ENCODE results near the gene CHCHD3. TPM values are rescaled to one million over a fixed set of nuclear protein-coding genes. Genes with fewer than 3 reads are reported as not detected.

CHCHD3 gene
- total RNA-seq, 4 donors from 2014 or later: 40.6 to 66.6 (median 48.1) TPM

DNA sequence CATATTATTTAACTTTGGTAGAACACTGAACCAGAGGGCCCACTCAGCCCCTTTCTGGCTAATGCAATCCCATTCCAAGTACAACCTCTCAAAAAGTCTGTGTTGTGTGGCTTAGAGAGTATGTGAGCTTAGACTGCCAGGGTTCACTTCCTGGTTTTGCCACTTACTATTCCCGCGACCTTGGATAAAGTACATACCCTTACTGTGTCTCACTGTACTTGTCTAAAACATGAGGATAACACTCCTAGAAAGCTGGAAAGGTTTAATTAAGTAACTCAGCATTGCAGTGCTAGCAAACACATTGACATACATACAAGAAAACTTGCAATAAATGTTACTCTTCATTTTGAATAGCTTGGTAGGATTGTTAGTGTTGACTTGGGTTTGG, 215.8 kb downstream of the CHCHD3 start:
- no peak overlapping the region for H3K27ac ChIP-seq
- H3K9me3 ChIP-seq: peaks cover 0 to 5% (median 0%) of the 10 kb centered on the region in 4 donors
- no peak overlapping the region for H3K4me3 ChIP-seq
- H3K36me3 ChIP-seq: peaks cover 0 to 6% (median 0%) of the 10 kb centered on the region in 3 donors
- TF ChIP-seq, protein P1, sequence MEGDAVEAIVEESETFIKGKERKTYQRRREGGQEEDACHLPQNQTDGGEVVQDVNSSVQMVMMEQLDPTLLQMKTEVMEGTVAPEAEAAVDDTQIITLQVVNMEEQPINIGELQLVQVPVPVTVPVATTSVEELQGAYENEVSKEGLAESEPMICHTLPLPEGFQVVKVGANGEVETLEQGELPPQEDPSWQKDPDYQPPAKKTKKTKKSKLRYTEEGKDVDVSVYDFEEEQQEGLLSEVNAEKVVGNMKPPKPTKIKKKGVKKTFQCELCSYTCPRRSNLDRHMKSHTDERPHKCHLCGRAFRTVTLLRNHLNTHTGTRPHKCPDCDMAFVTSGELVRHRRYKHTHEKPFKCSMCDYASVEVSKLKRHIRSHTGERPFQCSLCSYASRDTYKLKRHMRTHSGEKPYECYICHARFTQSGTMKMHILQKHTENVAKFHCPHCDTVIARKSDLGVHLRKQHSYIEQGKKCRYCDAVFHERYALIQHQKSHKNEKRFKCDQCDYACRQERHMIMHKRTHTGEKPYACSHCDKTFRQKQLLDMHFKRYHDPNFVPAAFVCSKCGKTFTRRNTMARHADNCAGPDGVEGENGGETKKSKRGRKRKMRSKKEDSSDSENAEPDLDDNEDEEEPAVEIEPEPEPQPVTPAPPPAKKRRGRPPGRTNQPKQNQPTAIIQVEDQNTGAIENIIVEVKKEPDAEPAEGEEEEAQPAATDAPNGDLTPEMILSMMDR (IDR thresholded peaks at IDR 0.05): no peak
- TF ChIP-seq POLR2A (IDR thresholded peaks at IDR 0.05) (no peak), EP300 (IDR thresholded peaks at IDR 0.05) (no peak)
- H3K4me1 ChIP-seq: peaks cover 0 to 6% (median 0%) of the 10 kb centered on the region in 4 donors
- WGBS, 2 donors: 93 to 95% methylated on average over 2 of the region's 2 CpGs
- no peak for DNase-seq (ENCODE audit: low spot score in 2 of 2)
- H3K27me3 ChIP-seq: no peaks in the 10 kb centered on the region

DNA sequence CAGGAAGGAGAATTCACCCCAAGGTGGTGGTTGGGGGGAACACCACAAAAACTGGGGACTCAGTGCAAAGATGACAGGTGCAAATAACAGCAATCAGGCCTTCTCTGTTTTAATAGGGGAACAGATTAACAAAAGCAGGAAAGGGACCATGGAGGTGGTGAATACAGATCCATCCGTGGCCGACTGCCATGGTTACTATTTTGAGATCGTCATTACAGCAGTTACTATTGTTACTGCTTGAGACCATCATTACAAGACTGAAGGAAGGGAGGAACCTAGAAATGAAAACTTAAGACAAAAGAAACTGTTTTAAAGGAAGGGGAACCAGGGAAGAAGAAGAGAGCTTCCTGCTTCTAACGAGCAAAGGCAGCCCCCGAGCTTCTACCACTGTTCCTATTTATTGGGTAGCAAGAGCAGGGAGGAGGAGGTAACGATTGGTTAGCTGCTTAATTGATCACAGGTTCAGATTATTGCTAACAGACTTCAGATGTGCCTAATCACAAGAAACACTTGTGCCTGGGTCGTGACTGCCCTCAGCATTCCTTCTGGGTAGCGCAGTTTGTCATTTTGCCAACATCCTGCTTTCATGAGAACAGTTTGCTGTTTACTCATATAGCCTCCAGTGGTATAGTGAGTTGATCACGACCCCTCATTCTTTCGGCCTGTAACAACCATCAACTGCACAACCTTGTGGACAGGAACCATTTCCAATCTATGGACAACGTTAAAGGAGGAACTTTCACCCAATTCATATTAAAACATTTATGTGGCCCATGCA, 216.3 kb downstream of the CHCHD3 start:
- TF ChIP-seq, protein P1 (IDR thresholded peaks at IDR 0.05): no peak
- TF ChIP-seq EP300 (IDR thresholded peaks at IDR 0.05): no peak
- TF ChIP-seq POLR2A (IDR thresholded peaks at IDR 0.05): no peak
- Histone ChIP-seq H3K4me1 (peaks cover 0 to 6% (median 0%) of the 10 kb centered on the region in 4 donors), H3K27ac (no peak overlapping the region), H3K36me3 (peaks cover 0 to 6% (median 0%) of the 10 kb centered on the region in 3 donors), H3K9me3 (peaks cover 0 to 5% (median 0%) of the 10 kb centered on the region in 4 donors), H3K4me3 (no peak overlapping the region), H3K27me3 (no peaks in the 10 kb centered on the region)
- DNase-seq (ENCODE audit: low spot score in 2 of 2): no peak
- WGBS, 2 donors: 49 to 54% methylated on average over 11 of the region's 11 CpGs

DNA sequence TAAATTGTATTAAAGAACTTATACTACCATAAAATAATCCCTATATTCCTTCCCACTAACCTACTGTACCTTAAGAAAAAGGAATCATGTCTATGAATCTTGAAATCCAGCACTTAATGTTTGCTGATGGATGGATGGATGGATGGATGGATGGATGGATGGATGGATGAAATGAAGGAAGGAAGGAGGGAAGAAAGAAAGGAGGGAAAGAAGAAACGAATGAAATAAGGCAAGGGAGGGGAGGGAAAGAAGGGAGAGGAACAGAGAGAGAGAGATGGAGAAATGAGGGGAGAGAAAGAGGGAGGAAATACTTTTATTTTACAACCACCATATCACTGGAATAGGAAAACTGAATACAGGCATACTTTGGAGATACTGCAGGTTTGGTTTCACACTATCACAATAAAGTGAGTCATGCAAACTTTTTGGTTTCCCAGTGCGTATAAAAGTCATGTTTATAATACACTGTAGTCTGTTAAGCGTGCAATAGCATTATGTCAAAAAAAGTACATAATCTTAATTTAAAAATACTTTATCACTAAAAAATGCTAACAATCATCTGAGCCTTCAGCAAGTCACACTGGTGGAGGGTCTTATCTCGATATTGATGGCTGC, 219.8 kb downstream of the CHCHD3 start:
- Histone ChIP-seq H3K4me3 (no peak overlapping the region), H3K4me1 (no peaks in the 10 kb centered on the region), H3K27me3 (no peaks in the 10 kb centered on the region), H3K36me3 (peaks cover 0 to 6% (median 0%) of the 10 kb centered on the region in 3 donors), H3K9me3 (peaks cover 0 to 5% (median 0%) of the 10 kb centered on the region in 4 donors), H3K27ac (no peak overlapping the region)
- WGBS, 2 donors: 90 to 95% methylated on average over 4 of the region's 4 CpGs
- no peak for DNase-seq (ENCODE audit: low spot score in 2 of 2)
- TF ChIP-seq POLR2A (IDR thresholded peaks at IDR 0.05): no peak
- TF ChIP-seq, protein P1 (IDR thresholded peaks at IDR 0.05): no peak
- TF ChIP-seq EP300 (IDR thresholded peaks at IDR 0.05): no peak

DNA sequence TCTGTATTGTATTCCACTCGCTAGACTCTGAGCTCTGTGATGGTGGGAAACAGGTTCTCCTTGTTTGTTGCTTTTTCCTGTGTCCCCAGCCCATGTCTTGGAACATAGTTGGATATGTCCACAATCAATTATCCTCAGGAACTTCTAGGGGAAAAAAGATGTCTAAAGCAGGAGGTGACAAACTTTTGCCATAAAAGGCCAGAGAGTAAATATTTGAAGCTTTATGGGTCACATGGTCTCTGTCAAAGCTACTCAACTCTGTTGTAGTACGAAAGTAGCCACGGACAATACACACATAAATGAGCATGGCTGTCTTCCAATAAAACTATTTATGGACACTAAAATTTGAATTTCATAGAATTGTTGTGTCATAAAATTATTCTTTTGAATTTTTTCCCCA, 220.5 kb downstream of the CHCHD3 start:
- TF ChIP-seq POLR2A (IDR thresholded peaks at IDR 0.05) (no peak), EP300 (IDR thresholded peaks at IDR 0.05) (no peak)
- TF ChIP-seq, protein P1 (IDR thresholded peaks at IDR 0.05): no peak
- no peaks in the 10 kb centered on the region for H3K4me1 ChIP-seq
- H3K4me3 ChIP-seq: no peak overlapping the region
- H3K27me3 ChIP-seq: no peaks in the 10 kb centered on the region
- DNase-seq (ENCODE audit: low spot score in 2 of 2): no peak
- 78 to 89% methylated on average over 3 of the region's 3 CpGs for WGBS, 2 donors
- H3K27ac ChIP-seq: no peak overlapping the region
- H3K36me3 ChIP-seq: peaks cover 0 to 6% (median 0%) of the 10 kb centered on the region in 3 donors
- H3K9me3 ChIP-seq: peaks cover 0 to 5% (median 0%) of the 10 kb centered on the region in 4 donors

DNA sequence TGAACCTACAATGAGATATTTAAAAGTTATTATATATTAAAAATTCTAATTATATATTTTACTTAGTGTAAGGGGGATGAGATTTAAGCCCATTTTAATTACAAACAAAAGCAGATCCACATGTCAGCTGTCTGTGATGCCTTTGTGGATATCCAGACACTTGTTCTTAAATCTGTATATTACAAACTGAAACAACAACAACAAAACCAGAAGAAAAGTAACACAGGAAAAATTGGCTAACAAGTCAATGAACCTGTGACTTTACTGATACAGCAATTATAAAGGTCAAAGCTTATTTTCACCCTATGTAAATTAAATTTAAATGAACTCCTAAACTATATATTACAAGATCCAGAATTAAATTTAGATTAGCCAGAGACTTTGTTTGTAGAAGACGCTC, 222.7 kb downstream of the CHCHD3 start:
- no peaks in the 10 kb centered on the region for H3K27me3 ChIP-seq
- WGBS, 2 donors: 43 to 47% methylated on average over 1 of the region's 1 CpG

More for the DNA sequence above, 222.7 kb downstream of the CHCHD3 start:
- TF ChIP-seq POLR2A (IDR thresholded peaks at IDR 0.05): no peak
- TF ChIP-seq, protein P1 (IDR thresholded peaks at IDR 0.05): no peak
- no peak for TF ChIP-seq EP300 (IDR thresholded peaks at IDR 0.05)
- no peak for DNase-seq (ENCODE audit: low spot score in 2 of 2)
- peaks cover 0 to 6% (median 0%) of the 10 kb centered on the region in 3 donors for H3K36me3 ChIP-seq
- H3K27ac ChIP-seq: no peak overlapping the region
- no peak overlapping the region for H3K4me3 ChIP-seq
- no peaks in the 10 kb centered on the region for H3K4me1 ChIP-seq
- H3K9me3 ChIP-seq: peaks cover 0 to 5% (median 0%) of the 10 kb centered on the region in 4 donors

Data from tibial nerve (tissue), 4 donors.